ENCODE measurements around the gene MEF2C. TPM values are rescaled to one million over a fixed set of nuclear protein-coding genes. Genes with fewer than 3 reads are reported as not detected.

MEF2C gene
- total and polyA plus RNA-seq, 2 experiments from 2014 or later, result 0.97 to 1.6 TPM

DNA sequence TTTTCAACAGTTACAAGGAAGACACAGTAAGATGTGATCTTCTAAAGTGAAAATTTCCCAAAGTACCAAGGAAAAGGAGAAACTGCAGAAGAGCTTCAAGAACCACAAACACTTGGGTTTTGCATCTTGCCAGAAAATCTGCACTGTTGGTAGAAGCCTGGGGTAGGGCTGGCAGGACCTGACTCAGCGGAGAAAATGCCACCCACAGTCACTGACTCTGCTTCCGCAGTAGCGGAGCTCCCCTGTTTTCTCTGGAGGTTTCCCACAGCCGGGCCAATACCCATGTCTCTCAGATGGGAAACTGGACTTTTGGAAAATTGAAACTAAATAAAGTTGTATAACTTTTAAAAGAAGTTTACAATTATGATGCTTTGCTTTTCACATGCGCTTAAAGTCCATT lies 104.2 kb downstream of the MEF2C start:
- TF ChIP-seq JUNB (IDR thresholded peaks at IDR 0.05; ENCODE audit: unreplicated experiment), result no peak
- TF ChIP-seq, protein P1, sequence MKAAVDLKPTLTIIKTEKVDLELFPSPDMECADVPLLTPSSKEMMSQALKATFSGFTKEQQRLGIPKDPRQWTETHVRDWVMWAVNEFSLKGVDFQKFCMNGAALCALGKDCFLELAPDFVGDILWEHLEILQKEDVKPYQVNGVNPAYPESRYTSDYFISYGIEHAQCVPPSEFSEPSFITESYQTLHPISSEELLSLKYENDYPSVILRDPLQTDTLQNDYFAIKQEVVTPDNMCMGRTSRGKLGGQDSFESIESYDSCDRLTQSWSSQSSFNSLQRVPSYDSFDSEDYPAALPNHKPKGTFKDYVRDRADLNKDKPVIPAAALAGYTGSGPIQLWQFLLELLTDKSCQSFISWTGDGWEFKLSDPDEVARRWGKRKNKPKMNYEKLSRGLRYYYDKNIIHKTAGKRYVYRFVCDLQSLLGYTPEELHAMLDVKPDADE (IDR thresholded peaks at IDR 0.05), result no peak
- no peak for TF ChIP-seq CREB1 (CRISPR knock-in tag; IDR thresholded peaks at IDR 0.05; ENCODE audit: low read depth)
- no peak for TF ChIP-seq EZH2phosphoT487 (IDR thresholded peaks at IDR 0.05; ENCODE audit: unreplicated experiment)
- no peak for TF ChIP-seq STAT1 (IDR thresholded peaks at IDR 0.05; ENCODE audit: unreplicated experiment)
- TF ChIP-seq ZNF114 (CRISPR knock-in tag; IDR thresholded peaks at IDR 0.05), result no peak
- no peak for TF ChIP-seq ZNF331 (CRISPR knock-in tag; IDR thresholded peaks at IDR 0.05; ENCODE audit: low read depth)
- TF ChIP-seq POLR2AphosphoS5 (IDR thresholded peaks at IDR 0.05; ENCODE audit: low read depth), result no peak
- no peak for TF ChIP-seq REST (IDR thresholded peaks at IDR 0.05; ENCODE audit: unreplicated experiment)
- no peak for TF ChIP-seq EZH2 (IDR thresholded peaks at IDR 0.05; ENCODE audit: low read depth, unreplicated experiment)
- TF ChIP-seq, protein P2, sequence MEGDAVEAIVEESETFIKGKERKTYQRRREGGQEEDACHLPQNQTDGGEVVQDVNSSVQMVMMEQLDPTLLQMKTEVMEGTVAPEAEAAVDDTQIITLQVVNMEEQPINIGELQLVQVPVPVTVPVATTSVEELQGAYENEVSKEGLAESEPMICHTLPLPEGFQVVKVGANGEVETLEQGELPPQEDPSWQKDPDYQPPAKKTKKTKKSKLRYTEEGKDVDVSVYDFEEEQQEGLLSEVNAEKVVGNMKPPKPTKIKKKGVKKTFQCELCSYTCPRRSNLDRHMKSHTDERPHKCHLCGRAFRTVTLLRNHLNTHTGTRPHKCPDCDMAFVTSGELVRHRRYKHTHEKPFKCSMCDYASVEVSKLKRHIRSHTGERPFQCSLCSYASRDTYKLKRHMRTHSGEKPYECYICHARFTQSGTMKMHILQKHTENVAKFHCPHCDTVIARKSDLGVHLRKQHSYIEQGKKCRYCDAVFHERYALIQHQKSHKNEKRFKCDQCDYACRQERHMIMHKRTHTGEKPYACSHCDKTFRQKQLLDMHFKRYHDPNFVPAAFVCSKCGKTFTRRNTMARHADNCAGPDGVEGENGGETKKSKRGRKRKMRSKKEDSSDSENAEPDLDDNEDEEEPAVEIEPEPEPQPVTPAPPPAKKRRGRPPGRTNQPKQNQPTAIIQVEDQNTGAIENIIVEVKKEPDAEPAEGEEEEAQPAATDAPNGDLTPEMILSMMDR (conservative IDR thresholded peaks at IDR 0.05; ENCODE audit: low read depth in 2 of 2), result no peak
- no peak for TF ChIP-seq NANOG (IDR thresholded peaks at IDR 0.05; ENCODE audit: borderline replicate concordance)
- no peak for TF ChIP-seq ZNF462 (CRISPR knock-in tag; IDR thresholded peaks at IDR 0.05)
- Histone ChIP-seq H3K79me2 (replicated peaks; ENCODE audit: insufficient read depth) (no peaks in the 10 kb centered on the region), H4K20me1 (replicated peaks; ENCODE audit: insufficient read depth) (no peaks in the 10 kb centered on the region; the same call in 1 of the 2 replicates), H3F3A (replicated peaks; ENCODE audit: low read depth) (no peaks in the 10 kb centered on the region), H3K4me3 (no peak overlapping the region), H3K36me3 (ENCODE audit: insufficient read depth) (no peaks in the 10 kb centered on the region), H3K9me2 (ENCODE audit: insufficient read depth) (no peaks in the 10 kb centered on the region), H3K4me1 (ENCODE audit: insufficient read depth) (0 out of 2 replicates have a peak, but pooled peaks cover 6% of the 10 kb centered on the region), H3K27ac (ENCODE audit: low read depth) (no peak overlapping the region), H3K27me3 (ENCODE audit: insufficient read depth) (no peaks in the 10 kb centered on the region), H2AFZ (0 out of 2 replicates have a peak overlapping the region, but pooled peaks have one; percentile 35), H3K4me2 (no peak overlapping the region)
- DNase-seq (ENCODE audit: low spot score), result no peak
- peak; percentile 58 for ATAC-seq
- H3K27ac Mint-ChIP-seq, result no peak overlapping the region
- H3K4me1 Mint-ChIP-seq, result peaks cover 9% of the 10 kb centered on the region; the same call in 2 of the 3 replicates
- no peak overlapping the region for H3K4me3 Mint-ChIP-seq
- H3K36me3 Mint-ChIP-seq (ENCODE audit: low read depth), result no peaks in the 10 kb centered on the region
- H3K27me3 Mint-ChIP-seq (ENCODE audit: insufficient read depth, low read depth, poor library complexity), result peaks cover 6% of the 10 kb centered on the region
- no peaks in the 10 kb centered on the region for H3K9me3 Mint-ChIP-seq
